Dedifferentiated amniotic fluid mesenchymal stem cell (primary cell): ENCODE results near the gene SYNPR.
"Not testable (repeated sequence)": the region's sequence is repeated elsewhere in the genome, so short reads cannot be mapped to it uniquely, and the experiment has no call there.

Experiments
- DNase-seq: peaks from one replicate; pipeline ENCODE4 v3.0.0-alpha.2; 2016; ENCODE audit errors: extremely low spot score

The SYNPR gene

GRCh38 chr3:63278171-63279004 is at the start of gene SYNPR:
TSS of gene SYNPR (plus strand) at chr3:63278308.
- DNase-seq: no peak

GRCh38 chr3:63228677-63229076 is 49.4 kb upstream of the SYNPR start:
- DNase-seq: peak; percentile 64

GRCh38 chr3:63230146-63230545 is 48.0 kb upstream of the SYNPR start:
- DNase-seq: no peak

- DNase-seq: no peak
Measured at GRCh38 chr3:63231643-63232042, 46.5 kb upstream of the SYNPR start.

- DNase-seq: peak; percentile 26
Measured at GRCh38 chr3:63232764-63233396, 45.2 kb upstream of the SYNPR start.

GRCh38 chr3:63240381-63240902 is 37.7 kb upstream of the SYNPR start:
- no peak for DNase-seq

- no peak for DNase-seq
Measured at GRCh38 chr3:63242124-63242523, 36.0 kb upstream of the SYNPR start.

GRCh38 chr3:63244486-63244885 is 33.6 kb upstream of the SYNPR start:
- DNase-seq: no peak

GRCh38 chr3:63245726-63246241 is 32.3 kb upstream of the SYNPR start:
- no peak for DNase-seq

GRCh38 chr3:63248015-63248414 is 30.1 kb upstream of the SYNPR start:
- no peak for DNase-seq

- DNase-seq: no peak
Measured at GRCh38 chr3:63251499-63251898, 26.6 kb upstream of the SYNPR start.

GRCh38 chr3:63255819-63256218 is 22.3 kb upstream of the SYNPR start:
- not testable (repeated sequence) for DNase-seq

GRCh38 chr3:63264716-63265115 is 13.4 kb upstream of the SYNPR start:
- no peak for DNase-seq

- DNase-seq: no peak
Measured at GRCh38 chr3:63274359-63274758, 3.7 kb upstream of the SYNPR start.

- no peak for DNase-seq
Measured at GRCh38 chr3:63279005-63279841, 1.1 kb downstream of the SYNPR start.

- DNase-seq: no peak
Measured at GRCh38 chr3:63287610-63288009, 9.5 kb downstream of the SYNPR start.

- no peak for DNase-seq
Measured at GRCh38 chr3:63290686-63291085, 12.6 kb downstream of the SYNPR start.

GRCh38 chr3:63294332-63294731 is 16.2 kb downstream of the SYNPR start:
- no peak for DNase-seq

GRCh38 chr3:63295356-63295755 is 17.2 kb downstream of the SYNPR start:
- no peak for DNase-seq

GRCh38 chr3:63295806-63296205 is 17.7 kb downstream of the SYNPR start:
- no peak for DNase-seq

- no peak for DNase-seq
Measured at GRCh38 chr3:63296249-63296648, 18.1 kb downstream of the SYNPR start.

- no peak for DNase-seq
Measured at GRCh38 chr3:63303238-63303637, 25.1 kb downstream of the SYNPR start.
